HepG2 (cell line): ENCODE results near the gene SRSF2. TPM values are rescaled to one million over a fixed set of nuclear protein-coding genes. Genes with fewer than 3 reads are reported as not detected.

ENCODE experiments used
- ATRX ChIP-seq: sonication (generic); formaldehyde crosslinking; IDR thresholded peaks from 2 replicates; pipeline ENCODE4 v1.4.0; 2020; ENCODE audit warnings: missing genetic modification reagents, borderline replicate concordance
- E2F1 ChIP-seq: sonication (generic); formaldehyde crosslinking; IDR thresholded peaks from 2 replicates; pipeline ENCODE4 v1.5.0; 2020; ENCODE audit warnings: missing genetic modification reagents
- NR2C2 ChIP-seq: sonication (generic); formaldehyde crosslinking; IDR thresholded peaks from 2 replicates; pipeline ENCODE4 v1.4.0; 2020; ENCODE audit warnings: missing genetic modification reagents, mild to moderate bottlenecking, moderate library complexity, borderline replicate concordance
- RERE ChIP-seq: IDR thresholded peaks from 2 replicates; pipeline ENCODE4 v1.6.1; 2016; ENCODE audit warnings: low read depth, missing genetic modification reagents, missing compliant biosample characterization
- RNF219 ChIP-seq: sonication (generic); formaldehyde crosslinking; IDR thresholded peaks from 2 replicates; pipeline ENCODE4 v1.5.0; 2020; ENCODE audit warnings: mild to moderate bottlenecking, missing genetic modification reagents
- SKI ChIP-seq: fragments of 450-650 bp; IDR thresholded peaks from one replicate; pipeline ENCODE4 v1.6.1; 2018; ENCODE audit warnings: mild to moderate bottlenecking; ENCODE audit not compliant: partially characterized antibody
- TAF1 ChIP-seq: sonication (generic); formaldehyde crosslinking; IDR thresholded peaks from 2 replicates; pipeline ENCODE4 v1.4.0; 2020; ENCODE audit warnings: missing genetic modification reagents
- TSC22D2 ChIP-seq: sonication (generic); formaldehyde crosslinking; IDR thresholded peaks from 2 replicates; pipeline ENCODE4 v1.5.1; 2020; ENCODE audit warnings: missing genetic modification reagents, mild to moderate bottlenecking, borderline replicate concordance
- ZNF337 ChIP-seq: sonication (generic); formaldehyde crosslinking; IDR thresholded peaks from 2 replicates; pipeline ENCODE4 v1.5.1; 2020; ENCODE audit warnings: missing genetic modification reagents, low read depth, mild to moderate bottlenecking, borderline replicate concordance
- ZNF598 ChIP-seq: sonication (generic); formaldehyde crosslinking; IDR thresholded peaks from 2 replicates; pipeline ENCODE4 v1.5.1; 2020; ENCODE audit warnings: mild to moderate bottlenecking, missing genetic modification reagents, borderline replicate concordance
- ZNF773 ChIP-seq: sonication (generic); formaldehyde crosslinking; IDR thresholded peaks from 2 replicates; pipeline ENCODE4 v1.4.0; 2020; ENCODE audit warnings: missing genetic modification reagents, borderline replicate concordance
- ZSCAN25 ChIP-seq: sonication (generic); formaldehyde crosslinking; IDR thresholded peaks from 2 replicates; pipeline ENCODE4 v1.8.0; 2022; ENCODE audit warnings: mild to moderate bottlenecking, missing genetic modification reagents
- polyA plus RNA-seq, 8 experiments: library from polyadenylated mRNA; depleted of rRNA in 3 of 8; stranded (reverse) in 7 of 8; unstranded in 1 of 8; fragments of >200 nt; fragmentation: Illumina TruSeq in 4 of 8; extraction: Trizol in 4 of 8; gene quantifications; 2 replicates each; pipeline versions ENCODE4 v1.2.1 to v1.2.3, GENCODE V29; 2011 to 2016; ENCODE audit warnings: low read depth in 4 of 8, missing spikeins in 1 of 8, mixed read lengths in 1 of 8; ENCODE audit not compliant: insufficient read depth in 1 of 8
- total RNA-seq, 5 experiments: library from RNA; depleted of rRNA; stranded (reverse); fragments of >200 nt; fragmentation: Illumina TruSeq; extraction: Trizol; gene quantifications; 2 replicates each; pipeline ENCODE4 v1.2.3, GENCODE V29; 2016; ENCODE audit warnings: low read depth in 1 of 5

Gene SRSF2
- total and polyA plus RNA-seq, 2 of the 13 experiments (the other 11 are each of a cell fraction or from before 2014, with no cell fraction given), result 306 to 319 TPM

GRCh38 chr17:76726231-76726775, 10.8 kb downstream of the SRSF2 start, which contains the start of gene JMJD6 (continued):
- TF ChIP-seq NR2C2 (CRISPR knock-in tag), result peak; percentile 85
- TF ChIP-seq SKI, result peak; percentile 58
- peak; percentile 53; the same call in 1 of the 2 replicates for TF ChIP-seq E2F1 (CRISPR knock-in tag)
- TF ChIP-seq ZSCAN25 (CRISPR knock-in tag), result peak; percentile 96
- peak; percentile 82; the same call in 1 of the 2 replicates for TF ChIP-seq RNF219 (CRISPR knock-in tag)
- TF ChIP-seq ZNF337, result 0 out of 2 replicates have a peak, but pooled peaks have one; percentile 19
- TF ChIP-seq TSC22D2 (CRISPR knock-in tag), result peak; percentile 17; the same call in 1 of the 2 replicates
- TF ChIP-seq ZNF773, result peak; percentile 51; the same call in 1 of the 2 replicates
- TF ChIP-seq ATRX (CRISPR knock-in tag), result peak; percentile 63; the same call in 1 of the 2 replicates
- peak; percentile 89; the same call in 1 of the 2 replicates for TF ChIP-seq TAF1 (CRISPR knock-in tag)
- peak; percentile 67; the same call in 1 of the 2 replicates for TF ChIP-seq ZNF598 (CRISPR knock-in tag)
- TF ChIP-seq RERE (CRISPR knock-in tag), result 0 out of 2 replicates have a peak, but pooled peaks have one; percentile 31
